PC-3 (cell line): ENCODE results near the gene RRAS. TPM values are rescaled to one million over a fixed set of nuclear protein-coding genes. Genes with fewer than 3 reads are reported as not detected.

ENCODE experiments used
- ATAC-seq: fragments of 200-7000 bp; cut with Tn5 transposase; 2 replicates; pipeline ENCODE4 v1.9.1; 2020; ENCODE audit warnings: mild to moderate bottlenecking, moderate library complexity
- BruUV-seq: library from RNA; stranded (reverse); fragments of 400-500 nt; replicated peaks from 2 replicates; lab custom pipeline; 2021; lab: Mats Ljungman, UMichigan
- CTCF ChIA-PET: fragments of 300-600 bp; sonication (Branson Sonifier 250); formaldehyde crosslinking; loops from one replicate; lab custom pipeline; 2022; ENCODE audit warnings: antibody characterized with exemption; lab: Charles Lee
- POLR2A ChIA-PET: fragments of 300-600 bp; sonication (Branson Sonifier 250); formaldehyde crosslinking; loops from one replicate; lab custom pipeline; 2022; ENCODE audit warnings: antibody characterized with exemption; ENCODE audit not compliant: unreplicated experiment; lab: Charles Lee
- DNase-seq: peaks from one replicate; pipeline ENCODE4 v3.0.0-alpha.2; 2015
- H2AFZ ChIP-seq: fragments of 300-600 bp; sonication (generic); 2 replicates; pipeline ENCODE4 v1.6.0; 2016; ENCODE audit warnings: antibody characterized with exemption, low read length
- H3F3A ChIP-seq: fragments of 300-600 bp; sonication (generic); one replicate; pipeline ENCODE4 v1.6.0; 2017; ENCODE audit warnings: antibody characterized with exemption, low read length, control low read depth, mild to moderate bottlenecking; ENCODE audit not compliant: unreplicated experiment
- H3K27ac ChIP-seq: fragments of 300-600 bp; sonication (generic); 2 replicates; pipeline ENCODE4 v1.5.1; 2016; ENCODE audit warnings: mild to moderate bottlenecking, low read length
- H3K27me3 ChIP-seq: fragments of 300-600 bp; sonication (generic); 2 replicates; pipeline ENCODE4 v1.6.1; 2016; ENCODE audit warnings: low read length, mixed read lengths
- H3K36me3 ChIP-seq: fragments of 300-600 bp; sonication (generic); 2 replicates; pipeline ENCODE4 v1.6.1; 2016; ENCODE audit warnings: low read depth, mixed run types, low read length, mixed read lengths
- H3K4me1 ChIP-seq: fragments of 300-600 bp; sonication (generic); 2 replicates; pipeline ENCODE4 v1.5.1; 2016; ENCODE audit warnings: low read length; ENCODE audit not compliant: insufficient read depth
- H3K4me2 ChIP-seq: fragments of 300-600 bp; sonication (generic); 2 replicates; pipeline ENCODE4 v1.6.0; 2016; ENCODE audit warnings: low read length
- H3K4me3 ChIP-seq: fragments of 300-600 bp; sonication (generic); 2 replicates; pipeline ENCODE4 v1.5.1; 2016; ENCODE audit warnings: mild to moderate bottlenecking, low read length, mixed read lengths
- H3K79me2 ChIP-seq: fragments of 300-600 bp; sonication (generic); 2 replicates; pipeline ENCODE4 v1.6.1; 2017; ENCODE audit warnings: low read length, mixed read lengths
- H3K9ac ChIP-seq: fragments of 300-600 bp; sonication (generic); 2 replicates; pipeline ENCODE4 v1.6.0; 2016; ENCODE audit warnings: mild to moderate bottlenecking, low read length
- H3K9me2 ChIP-seq: fragments of 300-600 bp; sonication (generic); replicated peaks from 2 replicates; pipeline ENCODE4 v1.6.1; 2016; ENCODE audit warnings: mixed run types, low read length, mixed read lengths
- H3K9me3 ChIP-seq: fragments of 300-600 bp; sonication (generic); 2 replicates; pipeline ENCODE4 v1.6.1; 2016; ENCODE audit warnings: low read length, mixed read lengths
- H4K20me1 ChIP-seq: fragments of 300-600 bp; sonication (generic); 2 replicates; pipeline ENCODE4 v1.6.1; 2016; ENCODE audit warnings: low read length, mixed read lengths
- EZH2 ChIP-seq: fragments of 300-600 bp; sonication (generic); IDR thresholded peaks from one replicate; pipeline ENCODE4 v1.6.1; 2017; ENCODE audit warnings: antibody characterized with exemption, mild to moderate bottlenecking, low read length; ENCODE audit not compliant: unreplicated experiment
- EZH2phosphoT487 ChIP-seq: fragments of 300-600 bp; sonication (generic); IDR thresholded peaks from 2 replicates; pipeline ENCODE4 v1.6.1; 2018; ENCODE audit warnings: mild to moderate bottlenecking, antibody characterized with exemption, low read length, borderline replicate concordance
- intact Hi-C: fragments of 100-400 bp; cut with micrococcal nuclease; formaldehyde crosslinking; loops from 2 replicates; pipeline ENCODE4 v1.9.0; 2023
- total RNA-seq: library from RNA; depleted of rRNA; stranded (reverse); fragments of >200 nt; gene quantifications from 2 replicates; pipeline ENCODE4 v1.2.3, GENCODE V29; 2014
- TF ChIP-seq, protein P1 (sequence below): fragments of 300-600 bp; sonication (generic); conservative IDR thresholded peaks from 2 replicates; pipeline ENCODE4 v1.5.1; 2017; ENCODE audit warnings: antibody characterized with exemption, low read depth, mild to moderate bottlenecking, low read length

Gene RRAS
- total RNA-seq, 1 experiment from 2014 or later, result 32.0 TPM

DNA sequence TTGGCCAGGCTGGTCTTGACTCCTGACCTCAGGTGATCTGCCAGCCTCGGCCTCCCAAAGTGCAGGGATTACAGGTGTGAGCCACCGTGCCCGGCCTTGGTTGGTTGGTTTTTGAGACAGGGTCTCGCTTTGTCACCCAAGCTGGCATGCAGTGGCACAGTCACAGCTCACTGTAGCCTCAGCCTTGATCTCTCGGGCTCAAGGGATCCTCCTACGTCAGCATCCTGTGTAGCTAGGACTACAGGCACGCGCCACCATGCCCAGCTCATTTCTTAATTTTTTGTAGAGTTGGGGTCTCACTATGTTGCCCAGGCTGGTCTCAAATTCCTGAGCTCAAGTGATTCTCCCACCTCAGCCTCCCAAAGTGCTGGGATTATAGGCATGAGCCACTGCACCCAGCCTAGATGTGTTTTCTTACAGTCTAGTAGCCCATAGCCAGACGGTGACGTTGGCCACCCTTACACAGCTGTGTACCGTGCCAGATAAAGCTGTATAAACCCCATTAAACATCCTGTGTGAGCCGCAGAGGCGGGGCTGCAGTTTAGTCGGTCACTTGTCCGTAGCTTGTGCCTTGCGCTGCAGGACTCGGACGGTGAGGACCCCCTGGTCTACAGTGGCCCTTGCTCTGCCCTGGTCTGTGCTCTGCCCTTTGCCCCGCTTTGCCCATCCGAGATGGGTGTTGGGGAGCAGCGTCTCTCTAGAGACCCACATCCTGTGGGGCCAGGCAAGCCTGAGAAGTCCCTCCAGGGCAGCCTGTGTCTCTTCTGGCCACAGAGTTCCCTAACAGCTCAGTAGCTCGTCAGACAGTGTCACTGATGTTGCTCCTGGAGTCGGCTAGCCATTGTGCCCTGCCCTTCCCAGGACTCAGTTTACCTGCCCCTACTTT lies 15.9 kb upstream of the RRAS start:
- Histone ChIP-seq H3K27me3 (no peaks in the 10 kb centered on the region), H3K79me2 (no peaks in the 10 kb centered on the region), H3K36me3 (peaks cover 60% of the 10 kb centered on the region), H2AFZ (no peak overlapping the region), H4K20me1 (0 out of 2 replicates have a peak, but pooled peaks cover 3% of the 10 kb centered on the region), H3K4me3 (no peak overlapping the region), H3K27ac (no peak overlapping the region), H3K4me1 (no peaks in the 10 kb centered on the region), H3F3A (no peaks in the 10 kb centered on the region), H3K9me3 (no peaks in the 10 kb centered on the region), H3K9me2 (no peaks in the 10 kb centered on the region), H3K4me2 (no peak overlapping the region), H3K9ac (no peak overlapping the region)
- no peak for TF ChIP-seq EZH2phosphoT487
- TF ChIP-seq, protein P1, sequence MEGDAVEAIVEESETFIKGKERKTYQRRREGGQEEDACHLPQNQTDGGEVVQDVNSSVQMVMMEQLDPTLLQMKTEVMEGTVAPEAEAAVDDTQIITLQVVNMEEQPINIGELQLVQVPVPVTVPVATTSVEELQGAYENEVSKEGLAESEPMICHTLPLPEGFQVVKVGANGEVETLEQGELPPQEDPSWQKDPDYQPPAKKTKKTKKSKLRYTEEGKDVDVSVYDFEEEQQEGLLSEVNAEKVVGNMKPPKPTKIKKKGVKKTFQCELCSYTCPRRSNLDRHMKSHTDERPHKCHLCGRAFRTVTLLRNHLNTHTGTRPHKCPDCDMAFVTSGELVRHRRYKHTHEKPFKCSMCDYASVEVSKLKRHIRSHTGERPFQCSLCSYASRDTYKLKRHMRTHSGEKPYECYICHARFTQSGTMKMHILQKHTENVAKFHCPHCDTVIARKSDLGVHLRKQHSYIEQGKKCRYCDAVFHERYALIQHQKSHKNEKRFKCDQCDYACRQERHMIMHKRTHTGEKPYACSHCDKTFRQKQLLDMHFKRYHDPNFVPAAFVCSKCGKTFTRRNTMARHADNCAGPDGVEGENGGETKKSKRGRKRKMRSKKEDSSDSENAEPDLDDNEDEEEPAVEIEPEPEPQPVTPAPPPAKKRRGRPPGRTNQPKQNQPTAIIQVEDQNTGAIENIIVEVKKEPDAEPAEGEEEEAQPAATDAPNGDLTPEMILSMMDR, result no peak
- TF ChIP-seq EZH2, result no peak
- ChIA-PET CTCF (no interaction called here), POLR2A (no interaction called here)
- intact Hi-C loops, result no loop called here
- BruUV-seq, result no TSS peak
- DNase-seq (no peak), ATAC-seq (no peak)

DNA sequence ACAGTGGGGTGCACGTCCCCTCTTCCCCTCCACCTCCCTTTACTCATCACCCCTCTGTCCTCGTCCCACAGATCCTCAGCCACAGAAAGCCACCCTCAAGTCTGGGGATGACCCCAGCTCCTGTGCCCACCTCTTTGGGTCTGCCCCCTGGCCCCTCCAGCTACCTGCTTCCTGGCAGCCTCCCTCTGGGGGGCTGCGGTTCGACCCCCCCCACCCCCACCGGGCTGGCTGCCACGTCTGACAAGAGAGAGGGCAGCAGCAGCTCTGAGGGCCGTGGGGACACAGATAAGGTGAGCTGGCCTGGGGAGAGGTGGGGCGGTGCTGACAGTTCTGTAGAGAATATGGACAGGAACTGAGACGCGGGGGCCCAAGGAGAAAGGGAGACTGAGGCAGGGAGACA lies 14.6 kb upstream of the RRAS start:
- H3K36me3 ChIP-seq, result peaks cover 56% of the 10 kb centered on the region
- no peak overlapping the region for H2AFZ ChIP-seq
- H3K9ac ChIP-seq, result no peak overlapping the region
- H3K27me3 ChIP-seq, result no peaks in the 10 kb centered on the region
- no peaks in the 10 kb centered on the region for H3K9me3 ChIP-seq
- DNase-seq (no peak), ATAC-seq (no peak)
- 0 out of 2 replicates have a peak, but pooled peaks cover 3% of the 10 kb centered on the region for H4K20me1 ChIP-seq
- CTCF ChIA-PET, result no interaction called here
- no peak overlapping the region for H3K27ac ChIP-seq
- no peaks in the 10 kb centered on the region for H3K9me2 ChIP-seq
- BruUV-seq, result no TSS peak
- intact Hi-C loops, result no loop called here
- H3K79me2 ChIP-seq, result peaks cover 11% of the 10 kb centered on the region
- no peak for TF ChIP-seq EZH2phosphoT487
- TF ChIP-seq, protein P1, result no peak
- no peak for TF ChIP-seq EZH2
- H3K4me3 ChIP-seq, result no peak overlapping the region
- H3K4me2 ChIP-seq, result no peak overlapping the region
- no peaks in the 10 kb centered on the region for H3K4me1 ChIP-seq
- no peaks in the 10 kb centered on the region for H3F3A ChIP-seq
- POLR2A ChIA-PET, result no interaction called here

DNA sequence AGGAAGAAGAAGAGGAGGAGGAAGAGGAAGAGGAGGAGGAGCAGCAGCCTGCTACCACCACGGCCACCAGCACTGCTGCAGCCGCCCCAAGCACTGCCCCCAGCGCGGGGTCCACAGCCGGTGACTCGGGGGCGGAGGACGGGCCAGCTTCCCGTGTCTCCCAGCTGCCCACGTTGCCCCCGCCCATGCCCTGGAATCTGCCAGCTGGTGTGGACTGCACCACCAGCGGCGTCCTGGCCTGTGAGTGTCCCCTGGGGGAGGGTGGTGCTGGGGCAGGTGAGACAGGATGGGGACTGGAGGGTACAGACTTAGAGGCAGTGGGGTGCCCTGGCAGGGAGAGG lies 13.5 kb upstream of the RRAS start:
- Histone ChIP-seq H2AFZ (no peak overlapping the region), H3K27ac (no peak overlapping the region), H3K9me2 (no peaks in the 10 kb centered on the region), H3F3A (no peaks in the 10 kb centered on the region), H3K4me1 (no peaks in the 10 kb centered on the region), H3K9me3 (no peaks in the 10 kb centered on the region), H3K27me3 (no peaks in the 10 kb centered on the region), H3K36me3 (peaks cover 51% of the 10 kb centered on the region), H3K4me2 (no peak overlapping the region), H4K20me1 (0 out of 2 replicates have a peak, but pooled peaks cover 3% of the 10 kb centered on the region), H3K4me3 (no peak overlapping the region), H3K9ac (no peak overlapping the region), H3K79me2 (peaks cover 18% of the 10 kb centered on the region)
- CTCF ChIA-PET, result no interaction called here
- intact Hi-C loops, result no loop called here
- DNase-seq, result no peak
- BruUV-seq, result no TSS peak
- POLR2A ChIA-PET, result no interaction called here
- no peak for ATAC-seq
- no peak for TF ChIP-seq EZH2
